ENCODE measurements around the gene ALAD.

The ALAD gene

DNA sequence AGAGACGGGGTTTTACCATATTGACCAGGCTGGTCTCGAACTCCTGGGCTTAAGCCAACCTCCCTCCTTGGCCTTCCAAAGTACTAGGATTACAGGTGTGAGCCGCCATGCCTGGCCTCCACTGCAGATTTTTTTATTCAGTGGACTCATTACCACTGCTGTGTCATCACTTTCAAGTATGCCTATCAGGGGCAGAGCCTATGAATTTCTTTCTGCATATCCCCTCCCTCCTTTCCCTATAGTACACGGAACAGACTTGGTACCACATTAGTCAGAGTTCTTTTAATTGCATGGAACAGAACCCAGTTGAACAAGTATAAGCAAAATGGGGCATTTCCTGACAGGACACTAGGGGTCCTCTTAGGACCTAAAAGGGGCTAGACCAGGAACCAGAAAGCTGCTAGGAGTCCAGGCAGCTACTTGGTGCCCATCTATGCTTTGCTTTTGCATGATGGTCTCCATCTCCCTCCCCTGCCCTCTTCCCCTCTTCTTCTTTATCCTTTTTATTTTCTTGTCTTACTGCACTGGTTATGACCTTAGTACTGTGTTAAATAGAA lies 46.0 kb downstream of the ALAD start:
- Histone ChIP-seq H3K9me3 (ENCODE audit: control insufficient read depth, low read length) (no peaks in the 10 kb centered on the region), H3K9ac (ENCODE audit: low read length) (no peak overlapping the region), H3K4me3 (ENCODE audit: low read length) (no peak overlapping the region), H3K36me3 (ENCODE audit: control insufficient read depth, insufficient read depth, low read length, severe bottlenecking) (no peaks in the 10 kb centered on the region), H3K27me3 (replicated peaks; ENCODE audit: control insufficient read depth, insufficient read depth, low read length) (peaks cover 64% of the 10 kb centered on the region), H3K4me1 (ENCODE audit: control insufficient read depth, insufficient read depth, low read length) (peaks cover 1% of the 10 kb centered on the region)
- no peak for DNase-seq (ENCODE audit: low read depth)

DNA sequence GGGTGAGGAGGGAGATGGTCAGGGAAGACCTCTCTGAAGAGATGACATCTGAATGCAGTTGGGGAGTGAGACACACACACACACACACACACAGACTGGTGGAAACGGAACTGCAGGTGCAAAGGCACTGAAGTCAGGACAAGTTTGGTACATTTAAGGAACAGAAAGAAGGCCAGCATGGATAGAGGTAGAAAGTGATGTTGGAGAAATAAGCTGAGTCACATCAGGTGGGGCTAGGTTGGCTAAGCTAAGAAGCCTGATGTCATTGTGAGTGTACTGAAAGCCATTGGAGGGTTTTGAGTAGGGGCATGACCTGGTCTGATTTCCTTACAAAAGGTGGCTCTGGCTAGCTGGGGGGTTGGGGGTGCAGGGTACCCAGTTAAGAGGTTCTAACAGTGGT lies 48.7 kb downstream of the ALAD start:
- peaks cover 4% of the 10 kb centered on the region for H3K4me1 ChIP-seq (ENCODE audit: control insufficient read depth, insufficient read depth, low read length)
- H3K36me3 ChIP-seq (ENCODE audit: control insufficient read depth, insufficient read depth, low read length, severe bottlenecking): no peaks in the 10 kb centered on the region
- no peaks in the 10 kb centered on the region for H3K9me3 ChIP-seq (ENCODE audit: control insufficient read depth, low read length)
- H3K4me3 ChIP-seq (ENCODE audit: low read length): no peak overlapping the region
- H3K27me3 ChIP-seq (replicated peaks; ENCODE audit: control insufficient read depth, insufficient read depth, low read length): peaks cover 61% of the 10 kb centered on the region
- no peak overlapping the region for H3K9ac ChIP-seq (ENCODE audit: low read length)
- DNase-seq (ENCODE audit: low read depth): no peak

DNA sequence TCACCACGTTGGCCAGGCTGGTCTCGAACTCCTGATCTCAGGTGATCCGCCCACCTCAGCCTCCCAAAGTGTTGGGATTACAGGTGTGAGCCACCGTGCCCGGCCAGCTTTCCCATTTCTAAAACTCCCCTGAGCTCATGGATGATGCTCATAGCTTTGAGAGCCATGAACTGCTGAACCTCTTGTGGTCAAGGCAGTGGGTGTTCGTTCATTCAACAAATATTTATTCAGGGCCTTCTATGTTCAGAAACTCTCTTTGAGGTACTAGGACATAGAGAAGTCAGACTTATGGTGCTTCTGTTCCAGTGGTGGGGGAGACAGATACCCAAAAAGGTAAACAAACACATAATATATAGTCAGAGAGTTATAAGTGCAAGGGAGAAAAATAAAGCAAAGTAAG lies 49.1 kb downstream of the ALAD start:
- no peak for DNase-seq (ENCODE audit: low read depth)
- no peaks in the 10 kb centered on the region for H3K9me3 ChIP-seq (ENCODE audit: control insufficient read depth, low read length)
- peaks cover 59% of the 10 kb centered on the region for H3K27me3 ChIP-seq (replicated peaks; ENCODE audit: control insufficient read depth, insufficient read depth, low read length)

DNA sequence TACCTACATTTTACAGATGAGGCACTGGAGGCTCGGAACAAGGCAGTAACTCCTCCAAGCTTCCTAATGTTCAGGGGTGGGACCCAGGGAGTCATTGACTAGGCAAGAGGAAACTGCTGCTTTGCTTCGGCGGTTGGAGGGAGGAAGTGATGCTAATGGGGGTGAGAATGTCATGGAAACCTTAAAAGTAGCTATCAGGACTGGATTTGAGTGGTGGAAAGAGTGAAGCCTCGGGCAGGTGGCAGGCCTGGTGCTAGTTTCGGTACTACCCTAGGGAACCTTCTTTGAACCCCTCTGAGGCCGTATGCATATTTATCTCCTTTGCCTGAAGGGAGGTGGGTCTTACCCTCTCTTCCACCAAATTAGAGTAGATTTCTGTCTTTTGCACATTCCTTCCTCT lies 50.1 kb downstream of the ALAD start:
- H3K4me1 ChIP-seq (ENCODE audit: control insufficient read depth, insufficient read depth, low read length): peaks cover 4% of the 10 kb centered on the region
- H3K27me3 ChIP-seq (replicated peaks; ENCODE audit: control insufficient read depth, insufficient read depth, low read length): peaks cover 52% of the 10 kb centered on the region
- no peak for DNase-seq (ENCODE audit: low read depth)
- H3K4me3 ChIP-seq (ENCODE audit: low read length): no peak overlapping the region
- H3K9ac ChIP-seq (ENCODE audit: low read length): no peak overlapping the region
- no peaks in the 10 kb centered on the region for H3K9me3 ChIP-seq (ENCODE audit: control insufficient read depth, low read length)
- H3K36me3 ChIP-seq (ENCODE audit: control insufficient read depth, insufficient read depth, low read length, severe bottlenecking): no peaks in the 10 kb centered on the region

More for the DNA sequence above, 49.1 kb downstream of the ALAD start:
- Histone ChIP-seq H3K36me3 (ENCODE audit: control insufficient read depth, insufficient read depth, low read length, severe bottlenecking) (no peaks in the 10 kb centered on the region), H3K9ac (ENCODE audit: low read length) (no peak overlapping the region), H3K4me3 (ENCODE audit: low read length) (no peak overlapping the region), H3K4me1 (ENCODE audit: control insufficient read depth, insufficient read depth, low read length) (peaks cover 4% of the 10 kb centered on the region)

DNA sequence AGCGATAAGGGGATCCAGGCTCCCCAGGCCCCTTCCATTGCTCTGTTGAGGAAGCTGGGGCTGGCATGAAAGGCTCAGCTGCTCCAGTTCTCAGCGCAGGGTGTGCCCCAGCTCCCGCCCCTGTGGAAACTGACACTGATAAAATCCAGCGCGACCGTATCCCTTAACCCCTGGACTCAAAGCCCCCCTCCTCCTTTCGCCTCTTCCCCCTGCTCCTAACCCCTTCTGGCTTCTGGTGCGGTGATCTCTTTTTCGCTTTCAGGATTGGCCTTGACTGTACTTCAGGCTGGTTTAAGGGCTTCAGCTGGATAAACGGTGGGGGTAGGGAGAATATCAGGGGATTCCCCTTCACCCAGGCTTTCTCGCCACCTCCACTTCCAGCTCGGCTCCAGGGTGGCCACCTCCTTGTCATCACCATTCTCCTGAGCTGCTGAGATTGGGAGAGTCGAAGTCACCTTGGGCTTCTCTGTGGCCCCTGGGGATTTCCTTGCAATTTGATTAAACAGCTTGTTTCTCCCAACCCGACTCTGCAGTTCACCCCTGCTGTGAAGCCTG lies 50.9 kb downstream of the ALAD start:
- Histone ChIP-seq H3K27me3 (replicated peaks; ENCODE audit: control insufficient read depth, insufficient read depth, low read length) (peaks cover 50% of the 10 kb centered on the region), H3K9me3 (ENCODE audit: control insufficient read depth, low read length) (no peaks in the 10 kb centered on the region), H3K4me1 (ENCODE audit: control insufficient read depth, insufficient read depth, low read length) (peaks cover 4% of the 10 kb centered on the region), H3K36me3 (ENCODE audit: control insufficient read depth, insufficient read depth, low read length, severe bottlenecking) (no peaks in the 10 kb centered on the region), H3K9ac (ENCODE audit: low read length) (no peak overlapping the region), H3K4me3 (ENCODE audit: low read length) (peak overlapping the region; percentile 62)
- no peak for DNase-seq (ENCODE audit: low read depth)

DNA sequence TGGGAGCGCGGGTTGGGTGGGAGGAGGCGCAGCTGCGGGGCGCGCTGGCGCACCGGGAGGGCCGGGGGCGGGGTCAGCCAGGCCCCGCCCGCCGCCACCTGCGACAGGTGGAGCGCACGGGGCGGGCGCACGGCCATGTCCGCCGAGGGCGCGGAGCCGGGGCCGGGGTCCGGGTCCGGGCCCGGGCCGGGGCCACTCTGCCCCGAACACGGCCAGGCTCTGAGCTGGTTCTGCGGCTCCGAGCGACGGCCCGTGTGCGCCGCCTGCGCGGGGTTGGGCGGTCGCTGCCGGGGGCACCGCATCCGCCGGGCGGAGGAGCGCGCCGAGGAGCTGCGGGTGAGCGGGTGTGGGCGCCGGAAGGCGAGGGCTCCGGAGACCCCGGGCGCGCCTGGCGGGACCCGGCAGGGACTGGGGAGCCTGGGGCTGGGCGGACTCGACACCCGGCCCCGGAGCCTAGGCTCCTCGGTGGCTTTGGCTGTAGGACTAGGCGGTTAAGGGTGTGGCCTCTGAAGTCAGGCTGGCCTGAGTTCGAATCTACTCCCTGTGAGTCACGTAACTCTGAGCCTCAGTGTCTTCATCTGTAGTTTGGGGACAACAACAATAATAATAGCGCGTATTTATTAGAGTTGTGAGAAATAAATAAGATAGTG lies 51.5 kb downstream of the ALAD start, which contains the start of gene BSPRY:
BSPRY (plus strand) TSS at position 97 of the 650 bp plus-strand sequence; CDS start at position 136, 39 bp downstream.
- Histone ChIP-seq H3K9me3 (ENCODE audit: control insufficient read depth, low read length) (no peaks in the 10 kb centered on the region), H3K27me3 (replicated peaks; ENCODE audit: control insufficient read depth, insufficient read depth, low read length) (peaks cover 44% of the 10 kb centered on the region), H3K4me1 (ENCODE audit: control insufficient read depth, insufficient read depth, low read length) (peaks cover 4% of the 10 kb centered on the region), H3K36me3 (ENCODE audit: control insufficient read depth, insufficient read depth, low read length, severe bottlenecking) (no peaks in the 10 kb centered on the region), H3K9ac (ENCODE audit: low read length) (no peak within 1 kb of the TSS), H3K4me3 (ENCODE audit: low read length) (peak within 1 kb of the TSS; percentile 62)
- no peak for DNase-seq (ENCODE audit: low read depth)

DNA sequence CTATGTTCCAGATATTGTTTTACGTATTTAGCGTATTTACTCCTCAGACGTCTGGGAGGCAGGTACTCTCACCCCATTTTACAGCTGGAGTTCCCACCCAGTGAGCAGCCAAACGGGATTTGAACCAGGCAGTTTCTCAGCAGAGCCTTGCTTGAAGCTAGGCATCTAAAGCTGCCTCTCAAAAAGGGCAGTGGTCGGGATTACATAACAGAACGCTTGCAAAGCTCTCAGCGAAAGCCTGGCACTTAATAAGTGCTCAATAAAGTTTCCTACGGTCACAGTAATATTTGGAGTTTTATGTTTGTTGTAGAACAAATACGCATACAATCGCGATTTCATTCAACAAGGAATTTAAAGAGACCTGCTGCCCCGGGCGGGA lies 52.0 kb downstream of the ALAD start:
- H3K4me3 ChIP-seq (ENCODE audit: low read length): peak overlapping the region; percentile 62

DNA sequence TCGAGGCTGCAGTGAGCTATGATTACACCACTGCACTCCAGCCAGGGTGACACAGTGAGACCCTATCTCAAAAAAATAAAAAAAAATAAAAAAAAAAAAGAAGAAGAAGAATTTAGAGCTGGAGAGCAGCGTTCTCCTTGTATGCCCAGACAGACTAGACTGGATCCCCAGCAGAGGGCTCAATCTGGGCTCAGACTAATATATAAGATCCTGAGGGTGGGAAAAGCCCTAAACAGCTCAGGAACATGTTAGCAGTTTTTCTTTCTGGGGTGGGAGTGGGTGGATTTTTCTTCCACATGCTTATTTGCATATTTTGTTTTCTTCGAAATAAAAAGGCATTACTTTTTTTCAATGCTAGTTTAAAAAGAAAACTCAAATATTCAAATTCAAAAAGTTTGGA lies 52.6 kb downstream of the ALAD start:
- Histone ChIP-seq H3K27me3 (replicated peaks; ENCODE audit: control insufficient read depth, insufficient read depth, low read length) (peaks cover 34% of the 10 kb centered on the region), H3K4me1 (ENCODE audit: control insufficient read depth, insufficient read depth, low read length) (peaks cover 11% of the 10 kb centered on the region)
- DNase-seq (ENCODE audit: low read depth): no peak

More for the DNA sequence above, 52.0 kb downstream of the ALAD start:
- H3K4me1 ChIP-seq (ENCODE audit: control insufficient read depth, insufficient read depth, low read length): peaks cover 6% of the 10 kb centered on the region
- H3K9ac ChIP-seq (ENCODE audit: low read length): no peak overlapping the region
- H3K27me3 ChIP-seq (replicated peaks; ENCODE audit: control insufficient read depth, insufficient read depth, low read length): peaks cover 38% of the 10 kb centered on the region
- H3K36me3 ChIP-seq (ENCODE audit: control insufficient read depth, insufficient read depth, low read length, severe bottlenecking): no peaks in the 10 kb centered on the region
- DNase-seq (ENCODE audit: low read depth): no peak
- H3K9me3 ChIP-seq (ENCODE audit: control insufficient read depth, low read length): no peaks in the 10 kb centered on the region

DNA sequence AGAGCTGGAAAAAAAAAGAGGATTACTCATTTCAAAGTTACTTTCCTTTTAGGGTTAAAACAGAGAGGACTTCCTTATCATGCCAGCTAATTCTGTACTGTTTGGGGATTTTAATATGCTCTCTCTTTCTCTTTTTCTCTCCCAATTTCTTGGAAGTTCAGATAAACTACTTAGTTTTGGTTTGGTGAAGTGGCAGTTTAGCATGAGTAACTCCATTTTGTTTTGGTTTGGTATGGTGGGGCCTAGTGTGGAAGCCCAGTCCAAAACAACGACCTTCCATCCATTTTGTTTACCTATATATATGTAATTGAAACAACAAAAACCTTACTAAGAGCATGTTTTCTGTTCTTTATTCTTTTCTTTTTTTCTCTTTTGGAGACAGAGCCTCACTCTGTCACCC lies 55.4 kb downstream of the ALAD start:
- Histone ChIP-seq H3K9me3 (ENCODE audit: control insufficient read depth, low read length) (no peaks in the 10 kb centered on the region), H3K9ac (ENCODE audit: low read length) (no peak overlapping the region), H3K4me3 (ENCODE audit: low read length) (no peak overlapping the region), H3K27me3 (replicated peaks; ENCODE audit: control insufficient read depth, insufficient read depth, low read length) (peaks cover 11% of the 10 kb centered on the region), H3K36me3 (ENCODE audit: control insufficient read depth, insufficient read depth, low read length, severe bottlenecking) (no peaks in the 10 kb centered on the region), H3K4me1 (ENCODE audit: control insufficient read depth, insufficient read depth, low read length) (peaks cover 14% of the 10 kb centered on the region)
- no peak for DNase-seq (ENCODE audit: low read depth)

More for the DNA sequence above, 52.6 kb downstream of the ALAD start:
- no peak overlapping the region for H3K4me3 ChIP-seq (ENCODE audit: low read length)
- no peaks in the 10 kb centered on the region for H3K36me3 ChIP-seq (ENCODE audit: control insufficient read depth, insufficient read depth, low read length, severe bottlenecking)
- H3K9me3 ChIP-seq (ENCODE audit: control insufficient read depth, low read length): no peaks in the 10 kb centered on the region
- no peak overlapping the region for H3K9ac ChIP-seq (ENCODE audit: low read length)

DNA sequence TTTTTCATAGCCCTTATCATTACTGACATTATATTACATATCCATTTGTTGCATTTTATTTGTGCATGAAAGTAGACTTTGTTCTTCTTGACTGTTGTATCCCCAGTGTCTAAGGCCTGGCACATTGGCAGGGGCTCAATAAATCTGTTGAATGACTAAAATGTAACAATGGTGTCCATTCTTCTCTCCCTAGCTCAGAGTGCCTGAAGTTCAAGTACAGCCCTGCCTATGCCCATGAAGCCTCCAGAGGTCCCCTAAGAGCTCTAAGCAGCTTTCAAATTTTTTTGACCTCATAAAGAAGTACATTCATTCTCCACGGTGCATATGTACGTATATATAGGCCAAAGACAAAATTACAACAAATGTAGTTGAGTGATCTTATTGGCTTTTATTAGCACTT lies 55.9 kb downstream of the ALAD start:
- no peak for DNase-seq (ENCODE audit: low read depth)
- H3K4me1 ChIP-seq (ENCODE audit: control insufficient read depth, insufficient read depth, low read length): peaks cover 14% of the 10 kb centered on the region
- H3K27me3 ChIP-seq (replicated peaks; ENCODE audit: control insufficient read depth, insufficient read depth, low read length): peaks cover 6% of the 10 kb centered on the region

DNA sequence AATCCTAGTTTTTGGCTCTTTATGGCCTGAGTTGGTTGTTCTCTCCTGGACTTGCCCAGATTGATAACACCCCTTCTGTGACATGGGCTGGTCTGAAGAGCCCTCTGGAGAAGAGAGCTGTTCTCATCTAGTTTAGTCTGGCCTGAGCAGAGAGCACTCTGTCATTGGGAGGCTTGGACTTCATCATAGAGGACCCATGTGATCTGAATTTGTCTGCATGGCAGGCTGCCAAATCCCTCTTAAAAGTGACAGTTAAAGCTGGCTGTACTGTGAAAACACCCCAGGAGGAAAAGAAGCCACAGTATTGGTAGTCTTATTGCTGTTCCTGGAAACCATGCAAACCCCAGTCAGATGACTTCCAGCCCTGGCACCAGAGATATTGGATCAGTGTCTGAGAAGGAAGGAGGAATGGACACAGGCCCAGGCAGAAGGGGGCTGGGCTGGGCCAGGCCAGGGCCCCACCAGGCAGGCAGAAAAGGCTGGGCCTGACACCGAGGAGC lies 57.3 kb downstream of the ALAD start:
- no peaks in the 10 kb centered on the region for H3K27me3 ChIP-seq (replicated peaks; ENCODE audit: control insufficient read depth, insufficient read depth, low read length)
- H3K4me1 ChIP-seq (ENCODE audit: control insufficient read depth, insufficient read depth, low read length): peaks cover 14% of the 10 kb centered on the region
- H3K9me3 ChIP-seq (ENCODE audit: control insufficient read depth, low read length): no peaks in the 10 kb centered on the region
- no peak overlapping the region for H3K4me3 ChIP-seq (ENCODE audit: low read length)
- DNase-seq (ENCODE audit: low read depth): peak; percentile 38
- H3K36me3 ChIP-seq (ENCODE audit: control insufficient read depth, insufficient read depth, low read length, severe bottlenecking): no peaks in the 10 kb centered on the region
- peak overlapping the region; percentile 41 for H3K9ac ChIP-seq (ENCODE audit: low read length)

More for the DNA sequence above, 55.9 kb downstream of the ALAD start:
- H3K9ac ChIP-seq (ENCODE audit: low read length): no peak overlapping the region
- no peaks in the 10 kb centered on the region for H3K36me3 ChIP-seq (ENCODE audit: control insufficient read depth, insufficient read depth, low read length, severe bottlenecking)
- H3K9me3 ChIP-seq (ENCODE audit: control insufficient read depth, low read length): no peaks in the 10 kb centered on the region
- H3K4me3 ChIP-seq (ENCODE audit: low read length): no peak overlapping the region

Data from adipocyte (in vitro differentiated cells).